ENCODE data around the gene RRP8. TPM values are rescaled to one million over a fixed set of nuclear protein-coding genes. Genes with fewer than 3 reads are reported as not detected.

Gene RRP8
- total RNA-seq, 2 experiments from 2014 or later, result 26.4 to 33.6 TPM

- no peaks in the 10 kb centered on the region; the same call in 1 of the 2 replicates for H3K36me3 ChIP-seq (ENCODE audit: insufficient read depth, low read length)
- H3K4me3 ChIP-seq (ENCODE audit: low read depth, low read length, poor library complexity, severe bottlenecking), result no peak overlapping the region
- no peaks in the 10 kb centered on the region for H3K79me2 ChIP-seq (ENCODE audit: insufficient read depth, low read depth, low read length)
- no peaks in the 10 kb centered on the region for H3K9me2 ChIP-seq (ENCODE audit: insufficient read depth, low read length)
- no peaks in the 10 kb centered on the region for H4K20me1 ChIP-seq (ENCODE audit: insufficient read depth, low read length)
- no peaks in the 10 kb centered on the region for H3K4me1 ChIP-seq (ENCODE audit: insufficient read depth, low read length, poor library complexity, severe bottlenecking)
- TF ChIP-seq CTCF (conservative IDR thresholded peaks at IDR 0.05; ENCODE audit: low read length) (no peak), EZH2phosphoT487 (IDR thresholded peaks at IDR 0.05; ENCODE audit: borderline replicate concordance, low read depth, low read length) (no peak)
- no peak for DNase-seq (ENCODE audit: low spot score)
- H3K27ac ChIP-seq (ENCODE audit: low read depth, low read length, poor library complexity, severe bottlenecking), result no peak overlapping the region
- H3K4me2 ChIP-seq (ENCODE audit: low read length), result no peak overlapping the region
- CTCF ChIA-PET (ENCODE audit: unreplicated experiment), result no interaction called here
- POLR2A ChIA-PET, result no interaction called here
- peaks cover 23% of the 10 kb centered on the region; the same call in 1 of the 2 replicates for H3K9me3 ChIP-seq (ENCODE audit: low read length)
- intact Hi-C loops (cut with micrococcal nuclease; ENCODE audit: unreplicated experiment), result no loop called here
- no TSS peak for BruUV-seq (replicated peaks)
- no peak overlapping the region for H2AFZ ChIP-seq (ENCODE audit: low read length)
Measured at GRCh38 chr11:6584528-6584927, 18.9 kb downstream of the RRP8 start.

GRCh38 chr11:6583584-6583983, 19.8 kb downstream of the RRP8 start:
- TF ChIP-seq EZH2phosphoT487 (IDR thresholded peaks at IDR 0.05; ENCODE audit: borderline replicate concordance, low read depth, low read length) (no peak), CTCF (conservative IDR thresholded peaks at IDR 0.05; ENCODE audit: low read length) (no peak)
- BruUV-seq (replicated peaks), result no TSS peak
- no peaks in the 10 kb centered on the region for H3K4me1 ChIP-seq (ENCODE audit: insufficient read depth, low read length, poor library complexity, severe bottlenecking)

GRCh38 chr11:6579681-6580080, 23.7 kb downstream of the RRP8 start:
- H3K4me2 ChIP-seq (ENCODE audit: low read length), result no peak overlapping the region
- no peaks in the 10 kb centered on the region for H4K20me1 ChIP-seq (ENCODE audit: insufficient read depth, low read length)
- no peak for TF ChIP-seq CTCF (conservative IDR thresholded peaks at IDR 0.05; ENCODE audit: low read length)
- TF ChIP-seq EZH2phosphoT487 (IDR thresholded peaks at IDR 0.05; ENCODE audit: borderline replicate concordance, low read depth, low read length), result no peak
- no peak overlapping the region for H3K27ac ChIP-seq (ENCODE audit: low read depth, low read length, poor library complexity, severe bottlenecking)
- H3K4me3 ChIP-seq (ENCODE audit: low read depth, low read length, poor library complexity, severe bottlenecking), result no peak overlapping the region
- no peak for DNase-seq (ENCODE audit: low spot score)
- no peaks in the 10 kb centered on the region; the same call in 1 of the 2 replicates for H3K36me3 ChIP-seq (ENCODE audit: insufficient read depth, low read length)
- H2AFZ ChIP-seq (ENCODE audit: low read length), result no peak overlapping the region
- POLR2A ChIA-PET, result interaction anchor here (0.6 kb wide), 1 partner anchor 38 kb away, joined by 3 read pairs; no protein-coding TSS in a partner anchor
- CTCF ChIA-PET (ENCODE audit: unreplicated experiment), result no interaction called here
- no peaks in the 10 kb centered on the region for H3K79me2 ChIP-seq (ENCODE audit: insufficient read depth, low read depth, low read length)
- no TSS peak for BruUV-seq (replicated peaks)
- H3K4me1 ChIP-seq (ENCODE audit: insufficient read depth, low read length, poor library complexity, severe bottlenecking), result no peaks in the 10 kb centered on the region
- no peaks in the 10 kb centered on the region for H3K9me2 ChIP-seq (ENCODE audit: insufficient read depth, low read length)
- intact Hi-C loops (cut with micrococcal nuclease; ENCODE audit: unreplicated experiment), result no loop called here
- H3K9me3 ChIP-seq (ENCODE audit: low read length), result peaks cover 20% of the 10 kb centered on the region; the same call in 1 of the 2 replicates

More at GRCh38 chr11:6583584-6583983, 19.8 kb downstream of the RRP8 start:
- H3K4me3 ChIP-seq (ENCODE audit: low read depth, low read length, poor library complexity, severe bottlenecking), result no peak overlapping the region
- H4K20me1 ChIP-seq (ENCODE audit: insufficient read depth, low read length), result no peaks in the 10 kb centered on the region
- ChIA-PET POLR2A (no interaction called here), CTCF (ENCODE audit: unreplicated experiment) (no interaction called here)
- intact Hi-C loops (cut with micrococcal nuclease; ENCODE audit: unreplicated experiment), result no loop called here
- H3K9me3 ChIP-seq (ENCODE audit: low read length), result peaks cover 23% of the 10 kb centered on the region; the same call in 1 of the 2 replicates
- no peaks in the 10 kb centered on the region for H3K79me2 ChIP-seq (ENCODE audit: insufficient read depth, low read depth, low read length)
- DNase-seq (ENCODE audit: low spot score), result no peak
- H3K36me3 ChIP-seq (ENCODE audit: insufficient read depth, low read length), result no peaks in the 10 kb centered on the region; the same call in 1 of the 2 replicates
- H3K4me2 ChIP-seq (ENCODE audit: low read length), result no peak overlapping the region
- H2AFZ ChIP-seq (ENCODE audit: low read length), result no peak overlapping the region
- H3K9me2 ChIP-seq (ENCODE audit: insufficient read depth, low read length), result no peaks in the 10 kb centered on the region
- H3K27ac ChIP-seq (ENCODE audit: low read depth, low read length, poor library complexity, severe bottlenecking), result no peak overlapping the region
